Measurements from ENCODE around the gene SLC35B1.

Gene SLC35B1, protein sequence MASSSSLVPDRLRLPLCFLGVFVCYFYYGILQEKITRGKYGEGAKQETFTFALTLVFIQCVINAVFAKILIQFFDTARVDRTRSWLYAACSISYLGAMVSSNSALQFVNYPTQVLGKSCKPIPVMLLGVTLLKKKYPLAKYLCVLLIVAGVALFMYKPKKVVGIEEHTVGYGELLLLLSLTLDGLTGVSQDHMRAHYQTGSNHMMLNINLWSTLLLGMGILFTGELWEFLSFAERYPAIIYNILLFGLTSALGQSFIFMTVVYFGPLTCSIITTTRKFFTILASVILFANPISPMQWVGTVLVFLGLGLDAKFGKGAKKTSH

DNA sequence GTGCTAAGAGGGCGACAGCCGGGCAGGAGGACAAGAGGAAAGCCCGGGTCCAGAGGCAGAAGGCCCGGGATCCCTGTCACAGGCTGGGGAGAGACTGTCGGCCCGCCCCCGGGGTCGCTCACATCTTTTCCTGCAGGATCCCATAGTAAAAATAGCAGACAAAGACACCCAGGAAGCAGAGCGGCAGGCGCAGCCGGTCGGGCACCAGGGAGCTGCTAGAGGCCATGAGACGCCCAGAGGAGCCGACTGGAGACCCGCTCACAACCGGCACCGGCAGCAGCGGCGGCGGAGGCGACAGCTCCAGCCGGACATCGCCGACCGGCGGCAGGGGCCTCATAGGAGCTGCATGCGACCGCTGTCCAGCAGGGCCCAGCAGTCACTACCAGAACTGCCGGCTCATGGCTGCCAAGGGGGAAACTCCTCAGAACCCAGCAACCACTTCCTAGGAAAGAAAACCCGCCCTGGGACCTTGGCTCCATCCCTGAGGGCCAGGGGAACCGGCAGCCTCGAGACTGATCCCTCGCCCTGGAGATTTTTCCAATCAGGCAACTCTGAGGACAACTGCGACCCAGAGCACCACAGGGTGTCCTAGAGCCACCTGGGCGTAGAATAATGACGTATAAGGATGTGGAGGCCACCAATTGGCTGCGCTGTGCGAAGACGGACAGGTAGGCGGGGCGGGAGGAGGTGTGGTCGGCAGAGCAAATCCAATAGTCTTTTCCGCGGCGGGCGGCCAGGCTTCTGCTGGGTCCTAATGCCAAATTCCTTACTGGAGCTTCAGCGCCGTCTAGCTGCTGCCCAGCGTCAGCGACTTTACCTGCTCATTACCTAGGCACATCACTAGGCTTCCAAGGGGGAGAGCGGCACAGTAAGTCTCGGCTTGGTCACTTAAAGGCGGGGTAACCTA is at the start of gene SLC35B1:
SLC35B1 (minus strand) TSS at position 357 of the 907 bp plus-strand sequence; CDS start at position 226, 131 bp downstream.
- peak; percentile 62 for FAIRE-seq

DNA sequence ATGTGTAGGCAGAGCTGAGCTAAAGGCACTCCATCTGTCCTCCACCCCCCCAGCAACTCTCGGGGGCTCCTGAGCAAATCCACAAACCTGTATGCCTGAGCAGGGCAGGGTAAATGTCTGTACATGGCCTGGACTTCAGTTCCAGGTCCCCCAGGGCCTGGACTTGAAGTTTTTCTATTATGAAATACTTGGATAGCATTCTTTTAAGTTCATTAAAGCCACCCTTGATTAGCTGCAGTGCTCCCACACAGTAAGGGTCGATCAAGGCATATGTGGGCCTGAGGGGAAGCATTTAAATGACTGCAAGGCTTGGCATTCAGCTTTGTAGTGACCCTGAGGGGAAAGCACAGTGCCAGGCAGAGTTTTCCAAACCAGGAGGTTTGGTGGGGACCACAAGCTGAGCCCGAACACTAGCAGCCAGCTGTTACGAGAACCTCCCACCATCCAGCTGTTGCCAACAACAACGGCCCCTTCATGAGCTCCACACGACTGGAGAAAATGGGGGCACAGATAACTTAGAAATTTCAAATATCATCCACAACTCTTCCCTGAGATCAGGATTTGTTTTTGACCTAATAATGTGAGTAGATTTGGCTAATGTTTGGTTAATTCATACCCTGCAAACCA is 49.5 kb upstream of the SLC35B1 start:
- FAIRE-seq: no peak

DNA sequence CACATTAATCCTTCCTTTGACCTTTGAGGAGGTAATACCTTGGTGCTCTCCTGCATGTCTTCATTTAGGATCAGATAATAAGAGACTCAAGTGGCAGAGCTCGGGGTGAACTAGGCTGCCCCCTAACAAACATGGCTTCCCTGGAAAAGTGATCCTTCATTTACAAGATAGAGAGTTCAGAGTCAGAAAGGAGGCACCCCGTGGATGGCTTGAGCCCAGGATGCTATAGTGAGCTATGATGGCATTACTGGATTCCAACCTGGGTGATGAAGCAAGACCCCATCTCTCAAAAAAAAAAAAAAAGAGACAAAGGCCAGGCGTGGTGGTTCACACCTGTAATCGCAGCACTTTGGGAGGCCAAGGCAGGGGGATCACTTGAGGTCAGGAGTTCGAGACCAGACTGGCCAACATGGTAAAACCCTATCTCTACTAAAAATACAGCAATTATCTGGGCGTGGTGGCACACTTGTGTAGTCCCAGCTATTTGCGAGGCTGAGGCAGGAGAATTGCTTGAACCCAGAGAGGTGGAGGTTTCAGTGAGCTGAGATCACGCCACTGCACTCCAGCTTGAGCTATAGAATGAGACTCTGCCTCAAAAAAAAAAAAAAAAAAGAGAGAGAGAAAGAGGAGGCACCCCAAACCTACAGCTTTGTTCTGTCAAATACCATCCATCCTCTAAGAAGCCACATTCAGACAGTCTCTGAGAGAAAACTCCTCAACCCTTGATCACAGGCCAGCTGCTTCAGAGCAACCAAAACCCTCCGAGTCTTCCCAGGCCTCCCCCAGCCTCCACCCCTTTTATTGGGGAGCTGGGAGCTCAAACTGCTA is 48.8 kb upstream of the SLC35B1 start:
- no peak for FAIRE-seq

DNA sequence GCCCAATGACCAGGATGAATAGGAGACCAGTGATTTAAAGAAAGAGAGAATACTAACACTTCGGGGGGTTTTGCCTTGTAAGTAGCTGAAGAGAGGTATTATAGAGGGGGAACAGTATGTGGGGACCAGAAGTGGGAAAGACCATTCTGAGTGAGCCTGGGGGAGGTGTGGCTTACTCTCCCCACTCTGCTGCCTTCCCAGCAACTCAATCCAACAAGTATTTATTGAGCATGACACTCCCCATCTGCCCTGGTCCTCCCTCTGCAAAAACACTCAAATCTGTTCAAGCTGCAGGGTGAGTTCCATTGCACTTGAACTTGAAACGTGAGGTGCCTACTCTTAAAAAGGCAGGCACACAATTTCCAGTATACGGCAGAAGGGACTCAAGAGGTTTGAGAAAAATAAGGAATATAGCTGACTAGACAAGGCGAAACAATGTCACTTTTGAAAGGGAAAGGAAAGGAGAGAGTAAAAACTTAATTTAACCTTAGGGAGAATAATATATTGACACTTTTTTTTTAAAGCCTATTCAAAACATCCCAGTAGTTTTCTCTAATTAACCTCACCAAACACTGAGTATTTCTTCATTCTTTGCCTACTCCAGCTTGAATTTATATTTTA is 48.0 kb upstream of the SLC35B1 start:
- no peak for FAIRE-seq

DNA sequence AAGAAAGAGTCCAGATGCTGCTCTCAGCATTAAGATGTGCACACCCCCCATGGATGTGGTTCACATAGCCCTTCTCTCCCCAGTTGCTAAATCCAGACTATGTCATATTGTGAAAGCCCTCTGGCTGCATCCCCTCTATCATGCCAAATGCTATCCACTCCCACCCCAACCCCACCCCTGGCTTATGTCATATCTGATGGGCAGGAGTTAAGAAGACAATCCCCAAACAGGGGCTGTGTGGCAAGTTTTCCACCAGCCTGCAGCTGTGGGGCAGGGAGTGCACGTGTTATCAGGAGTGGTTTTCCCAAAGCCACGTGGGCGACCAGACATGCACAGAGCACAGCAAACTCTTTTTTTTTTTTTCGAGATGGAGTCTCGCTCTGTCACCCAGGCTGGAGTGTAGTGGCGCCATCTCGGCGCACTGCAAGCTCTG is 46.2 kb upstream of the SLC35B1 start:
- FAIRE-seq: no peak

DNA sequence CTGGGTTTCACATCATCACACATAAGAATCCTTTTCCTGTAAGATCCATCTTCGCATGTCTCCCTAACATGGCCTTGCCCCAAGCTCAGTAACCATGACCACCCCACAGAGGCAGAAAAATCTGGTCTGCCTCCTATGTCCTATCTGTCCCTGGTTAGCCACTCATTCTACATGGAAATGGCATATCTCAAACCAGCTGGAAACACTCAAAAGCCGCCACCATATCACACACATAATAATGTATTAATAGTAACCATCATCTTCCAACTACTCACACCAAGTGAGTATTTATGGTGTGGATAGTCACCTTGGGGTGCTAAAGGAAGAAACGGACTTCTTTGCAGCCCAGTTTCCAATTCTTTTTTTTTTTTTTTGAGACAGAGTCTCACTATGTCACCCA is 44.7 kb upstream of the SLC35B1 start:
- no peak for FAIRE-seq

DNA sequence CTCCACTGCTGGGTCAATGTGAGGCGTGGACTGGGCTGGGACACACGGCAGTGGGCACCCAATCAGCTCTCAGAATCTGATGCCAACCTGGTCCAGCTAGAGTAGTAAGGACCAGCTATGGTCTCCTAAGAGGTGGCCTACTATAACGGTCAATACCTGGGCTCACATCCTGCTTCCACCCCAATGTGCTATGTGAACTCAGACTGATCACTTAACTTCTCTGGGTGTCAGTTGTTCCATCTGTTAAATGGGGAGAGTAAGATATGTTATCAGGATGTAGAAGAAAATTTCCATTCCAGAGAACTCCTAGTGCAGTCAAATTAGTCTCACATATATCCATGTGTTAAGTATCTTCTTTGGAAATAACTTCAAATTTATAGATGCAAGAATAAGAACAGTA is 42.0 kb upstream of the SLC35B1 start:
- no peak for FAIRE-seq

DNA sequence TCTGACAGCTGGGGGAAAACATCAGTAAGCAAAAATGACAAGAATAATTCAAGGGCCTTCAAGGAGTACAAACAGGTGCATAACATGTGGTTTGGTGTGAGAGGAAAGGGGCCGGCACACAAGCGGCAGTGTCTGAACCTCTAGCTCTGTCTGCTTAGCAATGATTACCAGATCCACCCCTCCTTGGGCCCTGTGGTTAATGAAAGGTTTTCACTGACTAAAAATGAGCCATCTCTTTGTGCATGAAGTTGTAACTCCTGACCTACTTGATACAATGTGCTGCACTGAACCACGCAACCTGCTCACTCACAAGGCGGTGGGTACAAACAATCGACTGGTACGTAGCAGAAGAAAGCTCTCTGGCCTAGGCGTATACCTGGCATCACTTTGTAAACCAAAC is 41.0 kb upstream of the SLC35B1 start:
- FAIRE-seq: no peak

DNA sequence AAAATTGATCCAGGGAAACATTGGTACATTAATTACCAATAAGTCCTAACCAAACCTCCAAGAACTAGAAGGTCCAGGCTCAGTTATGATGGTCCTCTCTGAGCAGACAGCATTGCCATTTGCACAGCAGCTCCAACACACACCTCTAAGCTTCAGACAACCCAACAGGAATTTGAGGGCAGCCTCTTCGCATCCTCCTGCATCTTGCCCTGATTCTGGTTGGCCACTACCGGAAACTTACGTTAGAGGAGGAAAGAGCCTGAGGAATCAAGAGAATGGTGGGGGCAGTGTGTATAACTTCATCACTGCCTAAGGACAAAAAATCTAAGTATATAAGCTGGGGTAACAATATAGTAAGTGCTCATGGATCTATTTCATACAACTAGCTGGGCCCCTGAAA is 40.5 kb upstream of the SLC35B1 start:
- no peak for FAIRE-seq

DNA sequence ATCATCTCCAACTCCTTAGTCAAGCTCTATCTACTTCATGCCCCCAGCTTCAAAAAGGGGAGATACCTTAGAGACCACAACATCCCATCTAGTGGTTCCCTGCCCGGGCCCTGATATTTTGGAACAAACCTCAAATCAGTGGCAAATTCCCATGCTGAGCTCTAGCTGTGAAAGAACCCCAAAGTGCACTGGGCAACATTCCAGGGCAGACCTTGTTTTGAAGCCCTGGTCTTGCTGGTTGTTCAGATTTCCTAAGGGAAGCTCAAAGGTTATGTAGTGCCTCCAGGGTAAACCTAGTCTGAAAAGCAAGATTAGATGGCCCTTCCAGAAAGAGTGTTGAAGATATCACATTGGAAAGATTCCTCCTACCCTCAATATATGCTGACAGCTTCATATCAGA is 39.9 kb upstream of the SLC35B1 start:
- no peak for FAIRE-seq

DNA sequence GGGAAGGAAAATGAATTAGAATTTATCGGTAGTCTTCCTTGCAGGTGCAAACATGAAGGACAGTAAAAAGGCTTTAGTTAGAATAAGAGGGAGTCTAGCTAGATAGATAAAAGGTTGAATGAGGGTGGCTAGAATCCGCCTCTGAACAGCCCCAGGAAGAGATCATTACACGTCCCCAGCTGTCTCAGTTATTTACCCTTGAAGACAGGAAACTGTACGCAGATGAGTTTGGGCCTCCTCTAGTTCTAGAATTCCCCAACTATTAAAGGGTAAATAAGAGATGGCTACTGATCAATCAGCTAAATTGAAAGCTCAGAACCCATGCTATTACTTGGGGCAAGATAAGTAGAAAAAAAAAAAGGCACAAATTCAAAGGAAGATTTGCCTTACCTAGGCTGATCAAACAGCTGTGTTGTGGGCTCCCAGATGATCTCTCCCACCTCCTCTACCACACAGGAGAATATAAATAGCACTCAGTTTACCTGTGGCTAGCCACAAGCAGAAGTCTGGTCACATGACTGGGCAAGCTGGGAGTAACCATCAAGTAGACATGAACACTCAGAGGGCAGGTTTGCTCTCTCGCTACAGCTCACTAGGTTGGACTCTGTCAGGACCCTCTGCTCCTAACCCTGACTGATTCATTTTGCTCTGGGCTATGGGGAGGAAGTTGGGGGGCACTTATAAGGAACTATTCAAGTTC is 39.2 kb upstream of the SLC35B1 start:
- no peak for FAIRE-seq

DNA sequence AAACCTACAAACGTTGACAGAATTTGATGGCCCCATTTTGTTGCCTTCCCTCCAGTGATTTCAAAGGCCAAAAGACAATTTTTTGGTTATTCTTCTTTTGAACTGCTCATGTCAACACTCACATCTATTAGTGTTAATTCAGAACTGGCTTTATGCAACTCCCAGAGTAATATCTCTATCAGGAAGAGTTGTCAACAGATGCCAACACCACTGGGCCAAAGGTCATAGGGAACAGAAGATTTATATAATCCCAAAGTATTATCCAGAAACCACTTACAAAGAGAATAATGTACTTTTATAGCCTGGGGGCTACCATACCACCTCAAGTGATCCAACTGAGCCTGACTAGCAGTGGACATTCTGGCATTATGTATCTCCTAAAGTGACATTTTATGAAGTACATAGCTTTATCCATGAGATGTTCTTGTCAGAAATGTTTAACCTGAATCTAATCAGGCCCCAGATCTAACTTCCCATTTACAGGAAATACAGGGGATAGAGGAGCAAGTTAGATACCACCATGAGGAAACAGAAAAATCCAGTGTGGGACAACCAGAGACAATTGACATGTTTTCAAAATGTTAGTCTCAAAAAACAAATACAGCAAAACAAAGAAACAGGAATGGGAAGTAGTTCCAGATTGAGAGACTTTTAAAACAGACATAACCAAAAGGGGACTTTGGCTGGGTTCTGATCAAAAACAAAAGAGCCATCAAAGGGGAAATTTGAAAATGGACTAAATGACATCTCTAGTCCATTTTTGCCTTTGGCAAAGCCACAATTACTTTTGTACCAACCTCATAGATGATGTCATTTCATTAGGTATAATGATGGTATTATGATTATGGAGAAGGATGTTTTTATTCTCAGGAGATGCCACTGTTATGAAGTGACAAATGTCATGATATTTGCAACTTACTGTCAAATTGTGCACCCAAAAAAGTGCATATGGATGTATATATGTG is 37.7 kb upstream of the SLC35B1 start:
- no peak for FAIRE-seq

DNA sequence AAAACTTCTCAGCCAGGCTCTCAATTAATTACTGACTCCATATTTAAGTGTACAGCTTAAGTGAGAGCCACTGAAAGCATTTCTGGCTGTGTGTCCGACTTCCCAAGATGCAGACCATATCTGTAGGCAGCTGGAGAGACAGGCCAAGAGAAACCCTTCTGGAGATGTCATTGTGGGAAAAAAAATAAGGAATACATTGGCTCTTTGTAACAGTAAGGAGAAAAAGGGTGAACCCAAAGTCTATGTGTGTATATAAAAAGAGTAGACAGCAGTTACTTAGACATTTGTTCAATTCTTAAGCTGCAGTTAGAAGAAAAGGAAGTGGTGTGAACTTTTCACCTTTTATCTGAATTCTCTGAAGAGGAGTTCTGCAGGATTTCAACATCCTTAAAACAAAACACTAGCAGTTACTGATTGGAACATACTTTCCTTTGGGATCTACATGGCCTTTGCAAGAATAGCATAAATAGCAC is 34.4 kb upstream of the SLC35B1 start:
- no peak for FAIRE-seq

DNA sequence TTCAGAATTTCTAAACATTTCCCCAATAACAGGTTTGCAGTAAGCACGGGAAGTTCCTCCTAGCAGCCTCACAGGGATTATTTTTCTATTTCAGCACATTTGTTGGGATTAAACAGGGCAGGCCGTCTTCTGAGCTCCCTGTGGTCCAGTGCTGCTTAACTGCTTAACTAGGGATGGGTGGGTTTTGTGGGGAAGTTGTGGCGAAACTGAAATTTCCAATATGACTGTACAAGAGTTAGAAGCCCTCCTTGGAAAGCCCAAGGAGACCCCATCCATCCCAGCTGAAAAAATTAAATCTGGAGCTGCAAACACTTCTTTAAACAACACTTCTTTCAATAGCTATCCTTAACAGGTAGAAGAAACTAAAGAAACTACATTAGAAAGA is 33.9 kb upstream of the SLC35B1 start:
- FAIRE-seq: no peak

DNA sequence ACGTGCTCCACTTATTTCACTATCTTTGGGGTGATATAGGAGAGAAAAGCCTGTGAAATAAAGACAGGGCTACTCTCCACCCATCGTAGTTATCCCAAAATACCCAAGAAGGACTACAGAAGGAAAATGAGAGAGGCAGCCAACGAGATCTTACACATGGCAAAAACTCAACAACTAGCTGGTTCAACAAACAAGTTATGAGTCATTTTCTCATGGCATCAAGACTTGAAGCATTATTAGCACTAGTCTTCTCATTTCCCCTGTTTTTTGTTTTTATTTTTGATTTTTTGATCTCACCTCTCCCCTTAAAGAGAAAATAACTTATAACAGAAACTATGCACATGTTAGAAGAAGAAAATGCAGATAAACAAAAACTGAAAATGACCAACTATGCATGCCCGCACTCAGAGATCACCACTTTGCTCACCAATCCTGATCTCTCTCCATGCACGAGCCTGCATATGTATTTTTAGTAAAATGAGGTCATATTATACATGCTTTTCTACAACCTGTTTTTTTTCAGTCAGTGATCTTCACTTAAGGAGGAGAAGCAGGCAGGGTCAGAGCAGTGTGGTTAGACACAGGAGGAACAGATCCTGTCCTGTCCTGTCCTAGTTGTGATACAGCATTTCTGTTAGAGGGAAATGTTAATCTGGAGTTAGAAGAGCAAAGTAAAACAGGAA is 33.4 kb upstream of the SLC35B1 start:
- no peak for FAIRE-seq

DNA sequence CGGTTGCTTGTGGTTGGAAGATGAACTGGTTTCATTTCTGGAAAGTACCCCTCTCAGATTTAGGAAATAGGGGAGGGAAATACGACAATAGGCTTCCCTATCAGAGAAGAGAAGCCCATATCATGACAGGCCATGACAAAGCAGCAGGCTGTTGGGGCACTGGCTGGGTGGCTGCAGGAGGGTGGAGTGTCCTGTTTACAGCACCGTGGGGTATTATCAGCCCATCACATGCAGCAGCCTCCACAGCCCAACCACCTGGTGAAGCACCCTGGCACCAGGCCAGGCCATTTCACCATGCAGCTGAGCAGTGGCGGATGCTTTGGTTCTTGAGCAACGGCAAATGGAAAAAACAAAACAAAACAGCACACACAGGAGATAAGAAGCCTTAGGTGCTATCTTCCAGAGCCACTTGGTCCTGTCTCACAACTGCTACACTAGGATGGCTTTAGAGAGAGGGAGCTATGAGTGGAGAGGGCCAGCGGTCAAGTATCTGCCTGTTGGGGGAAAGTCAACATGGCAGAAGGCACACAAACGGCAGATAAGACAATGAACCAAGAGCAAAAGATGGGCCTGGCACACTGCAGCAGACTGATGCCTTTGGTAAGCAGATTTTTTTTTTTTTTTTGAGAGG is 32.0 kb upstream of the SLC35B1 start:
- no peak for FAIRE-seq

DNA sequence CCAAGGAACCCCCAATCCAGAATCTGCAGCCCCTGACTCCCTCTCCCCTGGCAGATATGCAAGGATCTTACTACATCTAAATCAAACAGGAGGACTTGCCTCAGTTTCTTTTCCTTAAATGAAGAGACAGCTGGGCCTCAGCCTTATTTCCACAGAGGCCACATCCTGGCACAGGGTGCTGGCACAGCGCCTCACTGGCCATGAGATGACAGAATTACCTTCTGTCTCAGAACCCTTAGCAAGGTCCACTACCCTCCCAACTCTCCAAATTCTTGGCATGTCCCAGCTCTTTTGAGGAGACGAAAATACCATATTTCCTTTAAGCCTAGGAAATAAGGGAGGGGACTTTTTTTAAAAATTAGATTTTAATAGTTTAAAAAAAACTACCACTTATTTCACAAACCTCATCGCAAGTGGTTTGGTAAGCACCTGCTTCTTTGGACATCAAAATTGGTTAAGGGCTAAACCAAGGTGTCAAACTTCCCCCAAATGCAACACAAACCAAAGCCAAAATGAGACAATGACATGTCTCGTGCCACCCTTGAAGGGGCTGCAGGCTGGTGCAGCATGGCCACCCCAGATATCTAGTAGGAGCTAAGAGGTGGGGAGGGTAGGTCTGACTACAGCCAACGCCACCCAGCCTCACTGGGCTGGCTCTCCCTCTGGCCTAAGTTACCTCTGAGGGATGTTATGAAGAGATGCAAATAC is 30.8 kb upstream of the SLC35B1 start:
- FAIRE-seq: no peak

Data from colon (tissue), 2 donors.